Measurements from ENCODE around the gene PDK2.

PDK2 gene

DNA sequence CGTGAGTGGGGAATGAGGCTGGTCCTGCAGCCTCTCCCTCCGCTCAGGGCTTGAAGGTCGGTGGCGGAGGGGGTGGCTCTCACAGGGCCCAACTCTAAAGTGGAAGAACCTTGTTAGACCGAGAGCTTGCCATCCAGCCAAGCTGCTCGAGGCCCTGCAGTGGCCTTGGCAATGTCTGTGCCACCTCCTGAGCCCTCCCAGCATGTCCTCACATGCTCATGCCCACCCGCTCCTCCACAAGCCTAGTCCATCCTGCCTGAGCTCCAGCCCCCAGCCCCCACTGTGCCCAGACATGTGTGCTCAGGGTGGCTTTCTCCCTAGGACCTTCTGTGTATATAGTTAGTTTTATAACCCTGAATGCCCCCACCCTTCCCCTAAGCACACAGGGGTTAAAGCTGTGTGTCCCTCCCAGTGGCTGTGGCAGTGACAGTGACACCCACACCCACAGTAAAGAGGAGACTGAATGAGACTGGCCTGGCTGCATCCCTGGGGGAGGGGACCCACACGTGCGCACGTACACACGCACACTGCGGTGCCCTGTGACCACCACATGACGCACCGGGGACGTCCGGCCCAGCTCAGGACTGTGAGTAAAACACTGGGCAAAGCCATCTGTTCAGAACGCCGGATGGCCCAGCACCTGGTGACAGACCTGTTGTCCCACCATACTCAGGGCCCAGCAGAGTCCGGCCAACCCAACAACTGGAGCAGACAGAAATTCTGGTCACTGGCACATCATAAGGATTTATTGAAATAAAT is 15.6 kb downstream of the PDK2 start:
- TF ChIP-seq ZNF70 (CRISPR knock-in tag; IDR thresholded peaks at IDR 0.05) (no peak), GLIS3 (CRISPR knock-in tag; IDR thresholded peaks at IDR 0.05) (no peak), PPARA (CRISPR knock-in tag; IDR thresholded peaks at IDR 0.05; ENCODE audit: borderline replicate concordance) (no peak)
- 0 out of 3 replicates have a peak, but pooled peaks have one; percentile 1 for ATAC-seq

DNA sequence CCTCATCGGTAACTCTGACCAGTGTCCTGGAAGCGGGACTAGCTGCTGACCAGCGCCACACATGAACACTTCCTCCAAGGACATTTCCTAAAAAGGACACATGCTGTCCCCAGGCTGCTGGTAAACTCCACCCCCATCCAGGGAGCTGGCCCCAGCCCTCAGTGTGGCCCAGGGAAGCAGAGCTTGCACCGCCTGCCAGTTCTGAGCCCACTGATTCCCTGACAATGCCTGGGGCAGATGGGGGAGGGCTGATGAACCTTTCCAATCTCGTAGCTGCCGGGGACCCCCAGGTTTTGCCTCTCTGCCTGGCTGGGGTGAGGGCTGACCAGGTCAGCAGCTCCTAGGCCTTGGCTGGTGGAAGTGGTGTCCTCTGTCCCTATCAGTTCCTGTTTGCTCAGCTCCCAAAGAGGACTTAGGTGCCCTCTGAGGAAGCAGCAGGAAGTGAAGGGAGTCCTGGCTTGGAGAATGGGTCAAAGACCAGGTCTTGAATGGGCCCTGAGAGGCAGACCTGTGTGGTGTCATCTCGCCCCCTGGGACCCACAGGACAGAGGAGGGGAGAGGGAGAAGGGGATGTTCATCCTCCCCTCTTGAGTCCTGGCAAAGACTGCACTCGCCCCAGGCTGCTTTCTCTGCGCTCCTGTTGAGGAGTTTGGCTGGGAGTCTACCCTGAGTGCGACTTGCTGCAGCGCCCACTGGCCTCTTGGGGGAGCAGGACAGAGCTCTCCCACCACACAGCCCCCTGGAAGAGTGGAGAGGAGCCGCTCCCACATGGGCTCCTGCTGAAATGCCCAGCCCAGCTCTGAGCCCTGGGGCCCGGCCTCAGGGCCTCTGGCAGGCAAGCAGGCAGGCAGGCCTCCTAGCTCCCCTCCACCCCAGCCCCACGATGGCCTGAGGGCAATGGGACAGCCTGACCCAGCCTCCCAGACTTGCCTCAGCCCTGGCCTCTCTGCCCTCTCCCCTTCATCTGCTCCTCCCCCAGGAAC is 16.8 kb downstream of the PDK2 start:
- ATAC-seq = peak; percentile 6
- TF ChIP-seq, protein P1, sequence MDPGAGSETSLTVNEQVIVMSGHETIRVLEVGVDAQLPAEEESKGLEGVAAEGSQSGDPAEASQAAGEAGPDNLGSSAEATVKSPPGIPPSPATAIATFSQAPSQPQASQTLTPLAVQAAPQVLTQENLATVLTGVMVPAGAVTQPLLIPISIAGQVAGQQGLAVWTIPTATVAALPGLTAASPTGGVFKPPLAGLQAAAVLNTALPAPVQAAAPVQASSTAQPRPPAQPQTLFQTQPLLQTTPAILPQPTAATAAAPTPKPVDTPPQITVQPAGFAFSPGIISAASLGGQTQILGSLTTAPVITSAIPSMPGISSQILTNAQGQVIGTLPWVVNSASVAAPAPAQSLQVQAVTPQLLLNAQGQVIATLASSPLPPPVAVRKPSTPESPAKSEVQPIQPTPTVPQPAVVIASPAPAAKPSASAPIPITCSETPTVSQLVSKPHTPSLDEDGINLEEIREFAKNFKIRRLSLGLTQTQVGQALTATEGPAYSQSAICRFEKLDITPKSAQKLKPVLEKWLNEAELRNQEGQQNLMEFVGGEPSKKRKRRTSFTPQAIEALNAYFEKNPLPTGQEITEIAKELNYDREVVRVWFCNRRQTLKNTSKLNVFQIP (CRISPR knock-in tag; IDR thresholded peaks at IDR 0.05; ENCODE audit: borderline replicate concordance, low read depth) = no peak
- TF ChIP-seq ZNF70 (CRISPR knock-in tag; IDR thresholded peaks at IDR 0.05) (0 out of 2 replicates have a peak, but pooled peaks have one; percentile 0), ZNF8 (CRISPR knock-in tag; IDR thresholded peaks at IDR 0.05) (no peak), OSR1 (CRISPR knock-in tag; IDR thresholded peaks at IDR 0.05) (no peak)

DNA sequence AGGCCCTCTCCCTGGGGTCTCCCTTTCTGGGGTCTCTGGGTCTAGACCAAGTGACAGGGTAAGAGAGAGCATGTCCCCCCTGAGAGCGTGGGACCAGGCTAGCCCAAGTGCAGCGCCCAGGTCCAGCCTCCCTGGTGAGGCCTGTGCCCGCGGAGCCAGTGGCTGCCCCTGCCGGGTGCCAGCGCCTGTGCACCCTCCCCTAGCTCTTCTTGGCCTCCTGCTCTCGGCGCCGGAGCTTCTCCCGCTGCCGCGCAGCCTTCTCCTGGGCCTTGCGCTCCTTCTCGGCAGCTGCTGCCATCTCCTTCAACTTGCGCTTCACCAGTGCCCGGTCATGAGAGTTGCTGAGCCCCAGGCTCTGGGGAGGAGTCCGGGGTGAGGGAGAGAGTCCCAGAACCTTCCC is 17.5 kb downstream of the PDK2 start:
- TF ChIP-seq ESRRG (CRISPR knock-in tag; IDR thresholded peaks at IDR 0.05) (no peak), ARNTL (CRISPR knock-in tag; IDR thresholded peaks at IDR 0.05; ENCODE audit: borderline replicate concordance, low read depth) (no peak), ZFP30 (CRISPR knock-in tag; IDR thresholded peaks at IDR 0.05) (no peak), OSR1 (CRISPR knock-in tag; IDR thresholded peaks at IDR 0.05) (no peak), PPARA (CRISPR knock-in tag; IDR thresholded peaks at IDR 0.05; ENCODE audit: borderline replicate concordance) (no peak)
- no peak; the same call in 2 of the 3 replicates for ATAC-seq

DNA sequence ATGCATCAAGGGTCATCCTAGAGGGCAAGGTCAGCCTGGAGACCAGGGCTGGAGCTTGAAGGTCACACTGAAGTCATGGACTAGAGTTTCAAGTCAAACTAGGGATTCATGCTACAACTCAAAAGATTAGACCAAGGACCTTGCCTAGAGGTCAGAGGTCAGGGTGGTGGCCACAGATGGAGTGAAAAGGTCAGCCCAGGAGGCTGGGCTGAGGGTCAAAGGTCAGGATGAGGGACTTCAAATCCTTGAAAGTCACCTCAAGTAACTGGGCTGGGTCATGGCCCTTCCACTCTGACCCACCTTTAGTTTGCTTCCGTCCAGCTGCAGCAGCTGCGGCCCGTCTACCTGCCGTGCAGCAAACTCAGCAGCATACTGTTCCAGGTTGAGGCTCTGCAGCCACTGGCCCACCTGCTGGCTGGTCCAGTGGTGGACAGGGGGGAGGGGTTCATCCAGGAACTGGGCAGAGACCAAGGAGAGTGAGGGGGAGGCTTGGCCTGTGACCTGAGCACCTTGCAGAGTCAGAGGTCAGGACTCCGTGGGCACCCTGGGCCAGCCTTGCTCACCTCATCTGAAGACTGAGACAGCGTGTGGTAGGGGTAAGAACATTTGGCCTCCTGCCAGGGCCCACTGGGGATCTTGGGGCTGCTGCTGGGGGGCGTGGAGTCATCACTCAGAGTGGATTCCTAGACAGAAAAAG is 18.6 kb downstream of the PDK2 start:
- no peak for ATAC-seq
- no peak for TF ChIP-seq PPARA (CRISPR knock-in tag; IDR thresholded peaks at IDR 0.05; ENCODE audit: borderline replicate concordance)
- TF ChIP-seq ISL1 (CRISPR knock-in tag; IDR thresholded peaks at IDR 0.05) = no peak

DNA sequence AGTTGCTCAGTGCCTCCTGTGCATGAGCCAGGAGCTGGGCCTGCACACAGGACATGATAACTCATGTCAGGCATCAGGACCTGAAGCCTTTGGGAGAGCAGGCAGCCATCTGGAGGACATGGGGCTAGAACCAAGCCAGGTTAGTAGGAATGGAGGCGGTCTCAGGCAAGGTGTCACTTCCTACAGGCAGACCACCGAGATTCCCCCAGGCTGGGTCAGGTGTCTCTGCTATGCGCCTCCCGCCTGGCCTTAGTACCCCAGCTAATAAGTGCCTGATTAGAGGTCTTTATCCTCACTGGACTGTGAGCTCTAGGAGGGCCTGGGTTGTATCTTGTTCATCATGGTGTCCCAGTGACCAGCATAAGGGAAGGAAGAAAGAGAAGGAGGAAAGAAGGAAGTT is 19.2 kb downstream of the PDK2 start:
- no peak for TF ChIP-seq CSDC2 (CRISPR knock-in tag; IDR thresholded peaks at IDR 0.05)
- 0 out of 2 replicates have a peak, but pooled peaks have one; percentile 13 for TF ChIP-seq TOX (CRISPR knock-in tag; IDR thresholded peaks at IDR 0.05; ENCODE audit: borderline replicate concordance)
- ATAC-seq = no peak

GRCh38 chr17:50114849-50115357 is 19.8 kb downstream of the PDK2 start:
- ATAC-seq = peak; percentile 81
- TF ChIP-seq ESRRG (CRISPR knock-in tag; IDR thresholded peaks at IDR 0.05) = no peak
- TF ChIP-seq SNAI2 (CRISPR knock-in tag; IDR thresholded peaks at IDR 0.05) = no peak
- TF ChIP-seq BACH2 (CRISPR knock-in tag; IDR thresholded peaks at IDR 0.05; ENCODE audit: borderline replicate concordance) = no peak
- TF ChIP-seq ZC3H10 (CRISPR knock-in tag; IDR thresholded peaks at IDR 0.05) = no peak
- TF ChIP-seq ZNF8 (CRISPR knock-in tag; IDR thresholded peaks at IDR 0.05) = no peak
- TF ChIP-seq TSHZ2 (CRISPR knock-in tag; IDR thresholded peaks at IDR 0.05) = no peak
- TF ChIP-seq TCF4 (CRISPR knock-in tag; IDR thresholded peaks at IDR 0.05; ENCODE audit: borderline replicate concordance) = no peak
- TF ChIP-seq TOX (CRISPR knock-in tag; IDR thresholded peaks at IDR 0.05; ENCODE audit: borderline replicate concordance) = no peak
- no peak for TF ChIP-seq ZFP30 (CRISPR knock-in tag; IDR thresholded peaks at IDR 0.05)
- no peak for TF ChIP-seq CREB5 (CRISPR knock-in tag; IDR thresholded peaks at IDR 0.05; ENCODE audit: low read depth)
- TF ChIP-seq, protein P2, sequence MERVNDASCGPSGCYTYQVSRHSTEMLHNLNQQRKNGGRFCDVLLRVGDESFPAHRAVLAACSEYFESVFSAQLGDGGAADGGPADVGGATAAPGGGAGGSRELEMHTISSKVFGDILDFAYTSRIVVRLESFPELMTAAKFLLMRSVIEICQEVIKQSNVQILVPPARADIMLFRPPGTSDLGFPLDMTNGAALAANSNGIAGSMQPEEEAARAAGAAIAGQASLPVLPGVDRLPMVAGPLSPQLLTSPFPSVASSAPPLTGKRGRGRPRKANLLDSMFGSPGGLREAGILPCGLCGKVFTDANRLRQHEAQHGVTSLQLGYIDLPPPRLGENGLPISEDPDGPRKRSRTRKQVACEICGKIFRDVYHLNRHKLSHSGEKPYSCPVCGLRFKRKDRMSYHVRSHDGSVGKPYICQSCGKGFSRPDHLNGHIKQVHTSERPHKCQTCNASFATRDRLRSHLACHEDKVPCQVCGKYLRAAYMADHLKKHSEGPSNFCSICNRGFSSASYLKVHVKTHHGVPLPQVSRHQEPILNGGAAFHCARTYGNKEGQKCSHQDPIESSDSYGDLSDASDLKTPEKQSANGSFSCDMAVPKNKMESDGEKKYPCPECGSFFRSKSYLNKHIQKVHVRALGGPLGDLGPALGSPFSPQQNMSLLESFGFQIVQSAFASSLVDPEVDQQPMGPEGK (CRISPR knock-in tag; IDR thresholded peaks at IDR 0.05; ENCODE audit: borderline replicate concordance) = no peak
- TF ChIP-seq, protein P1 (CRISPR knock-in tag; IDR thresholded peaks at IDR 0.05; ENCODE audit: borderline replicate concordance, low read depth) = no peak

All from SK-N-SH treated with all-trans-retinoic acid at 6 μM for 48 hours (cell line).